Body of pancreas (tissue), 4 donors: ENCODE measurements around the gene USH2A.

ENCODE experiments used
- CTCF ChIP-seq, 7 experiments: fragments of 450-650 bp in 4 of 7; fragments of 200-600 bp in 3 of 7; sonication (generic) in 3 of 7; IDR thresholded peaks; one replicate each; pipeline ENCODE4 v1.5.1; 2016 to 2019; ENCODE audit warnings: antibody characterized with exemption in 7 of 7
- POLR2A ChIP-seq, 3 donors: fragments of 450-650 bp; IDR thresholded peaks; one replicate each; pipeline ENCODE4 v1.6.1; 2016; ENCODE audit warnings: antibody characterized with exemption in 3 of 3, mild to moderate bottlenecking in 2 of 3

DNA sequence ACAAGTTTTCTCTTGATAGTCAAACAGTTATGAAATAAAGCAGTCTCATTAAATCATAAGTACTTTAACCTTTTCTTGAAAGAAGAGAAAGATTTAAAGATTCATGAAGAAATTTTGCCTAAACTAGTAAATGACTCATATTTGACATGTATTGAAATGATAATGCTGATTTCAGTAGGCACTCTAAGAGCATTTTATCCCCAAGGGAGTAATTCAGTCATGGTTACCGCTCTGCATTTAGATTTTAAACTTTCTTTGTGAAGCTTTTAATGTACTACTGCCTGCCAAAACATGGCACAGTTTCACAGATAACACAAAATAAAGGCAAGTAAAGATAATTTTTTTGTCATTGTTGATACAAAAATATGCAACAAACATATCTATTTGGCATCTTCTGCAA is 6.8 kb downstream of the USH2A start:
- TF ChIP-seq POLR2A (IDR thresholded peaks at IDR 0.05) (no peak), CTCF (IDR thresholded peaks at IDR 0.05) (no peak)
